A549 (cell line): ENCODE measurements around the gene NAA30. TPM values are rescaled to one million over a fixed set of nuclear protein-coding genes. Genes with fewer than 3 reads are reported as not detected.

Source experiments
- BHLHE40 ChIP-seq: IDR thresholded peaks from 2 replicates; pipeline ENCODE4 v1.6.1; 2012; ENCODE audit warnings: low read depth, low read length, inconsistent platforms
- CHD2 ChIP-seq: fragments of 150-350 bp; IDR thresholded peaks from 2 replicates; pipeline ENCODE4 v1.6.1; 2014; ENCODE audit warnings: low read length; ENCODE audit not compliant: partially characterized antibody
- EHMT2 ChIP-seq: fragments of 200-600 bp; sonication (generic); IDR thresholded peaks from 2 replicates; pipeline ENCODE4 v1.6.1; 2016; ENCODE audit warnings: antibody characterized with exemption, low read depth, mild to moderate bottlenecking, moderate library complexity
- EP300 ChIP-seq, 2 experiments: fragments of >200 bp; sonication (Bioruptor Twin); formaldehyde crosslinking; IDR thresholded peaks; 2 replicates in 1 of 2; 3 replicates in 1 of 2; pipeline ENCODE4 v1.6.1; 2016 to 2017
- FOSB ChIP-seq: fragments of 250-450 bp; sonication (Bioruptor Pico); IDR thresholded peaks from 2 replicates; pipeline ENCODE4 v1.5.0; 2020; ENCODE audit warnings: mild to moderate bottlenecking, moderate library complexity
- HES2 ChIP-seq: fragments of >200 bp; sonication (Bioruptor Twin); formaldehyde crosslinking; IDR thresholded peaks from 2 replicates; pipeline ENCODE4 v1.6.1; 2016
- HEYL ChIP-seq: fragments of 250-450 bp; sonication (Bioruptor Pico); IDR thresholded peaks from 2 replicates; pipeline ENCODE4 v1.8.0; 2021; ENCODE audit warnings: mild to moderate bottlenecking, moderate library complexity
- HOXB13 ChIP-seq: fragments of 250-450 bp; sonication (Bioruptor Pico); IDR thresholded peaks from 2 replicates; pipeline ENCODE4 v1.5.0; 2020; ENCODE audit warnings: low read depth, mild to moderate bottlenecking, moderate library complexity
- JUNB ChIP-seq: fragments of >200 bp; sonication (Bioruptor Twin); formaldehyde crosslinking; IDR thresholded peaks from 2 replicates; pipeline ENCODE4 v1.6.1; 2016
- KDM5A ChIP-seq: fragments of 200-600 bp; sonication (generic); IDR thresholded peaks from 2 replicates; pipeline ENCODE4 v1.6.1; 2016; ENCODE audit warnings: antibody characterized with exemption, mild to moderate bottlenecking
- MAFK ChIP-seq: fragments of 450-650 bp; IDR thresholded peaks from 2 replicates; pipeline ENCODE4 v1.6.1; 2014; ENCODE audit not compliant: partially characterized antibody
- MAZ ChIP-seq: fragments of 150-350 bp; IDR thresholded peaks from 2 replicates; pipeline ENCODE4 v1.6.1; 2014; ENCODE audit warnings: antibody characterized with exemption, low read depth, low read length, borderline replicate concordance
- MYC ChIP-seq: IDR thresholded peaks from 2 replicates; pipeline ENCODE4 v1.6.1; 2012; ENCODE audit warnings: mild to moderate bottlenecking, inconsistent platforms, low read length, improper control_type of control experiment, borderline replicate concordance
- NPAS2 ChIP-seq: fragments of 250-450 bp; sonication (Bioruptor Pico); IDR thresholded peaks from 2 replicates; pipeline ENCODE4 v1.8.0; 2022; ENCODE audit warnings: mild to moderate bottlenecking, moderate library complexity, borderline replicate concordance
- NR3C1 ChIP-seq: fragments of >200 bp; sonication (Bioruptor Twin); formaldehyde crosslinking; IDR thresholded peaks from 3 replicates; pipeline ENCODE4 v1.6.1; 2017
- PHF8 ChIP-seq: fragments of 200-600 bp; sonication (generic); IDR thresholded peaks from 2 replicates; pipeline ENCODE4 v1.6.1; 2016; ENCODE audit warnings: low read depth, mild to moderate bottlenecking, antibody characterized with exemption, moderate library complexity, borderline replicate concordance
- RARB ChIP-seq: fragments of 250-450 bp; sonication (Bioruptor Pico); IDR thresholded peaks from 2 replicates; pipeline ENCODE4 v1.8.0; 2021; ENCODE audit warnings: mild to moderate bottlenecking, moderate library complexity
- RCOR1 ChIP-seq: fragments of 150-350 bp; IDR thresholded peaks from 2 replicates; pipeline ENCODE4 v1.6.1; 2014; ENCODE audit warnings: antibody characterized with exemption, low read length, low read depth
- RFX5 ChIP-seq: fragments of 450-650 bp; IDR thresholded peaks from 2 replicates; pipeline ENCODE4 v1.7.1; 2014; ENCODE audit warnings: antibody characterized with exemption, mild to moderate bottlenecking, moderate library complexity
- RNF2 ChIP-seq: fragments of 200-600 bp; sonication (generic); IDR thresholded peaks from 2 replicates; pipeline ENCODE4 v1.6.1; 2016; ENCODE audit warnings: low read depth, mild to moderate bottlenecking, antibody characterized with exemption, moderate library complexity, borderline replicate concordance
- SREBF2 ChIP-seq: fragments of 450-650 bp; IDR thresholded peaks from 2 replicates; pipeline ENCODE4 v1.6.1; 2014; ENCODE audit warnings: mild to moderate bottlenecking, moderate library complexity
- TP53 ChIP-seq: fragments of 250-450 bp; sonication (Bioruptor Pico); IDR thresholded peaks from 2 replicates; pipeline ENCODE4 v1.5.0; 2021; ENCODE audit warnings: mild to moderate bottlenecking, moderate library complexity
- ZC3H11A ChIP-seq: fragments of 450-650 bp; IDR thresholded peaks from 2 replicates; pipeline ENCODE4 v1.6.1; 2014; ENCODE audit warnings: antibody characterized with exemption, mild to moderate bottlenecking
- ZFP36 ChIP-seq: fragments of 450-650 bp; IDR thresholded peaks from 2 replicates; pipeline ENCODE4 v1.6.1; 2014; ENCODE audit warnings: borderline replicate concordance; ENCODE audit not compliant: partially characterized antibody
- ZNF302 ChIP-seq: fragments of 250-450 bp; sonication (Bioruptor Pico); IDR thresholded peaks from 2 replicates; pipeline ENCODE4 v1.9.0; 2021; ENCODE audit warnings: inconsistent platforms, mild to moderate bottlenecking, moderate library complexity
- ZSCAN20 ChIP-seq: fragments of 250-450 bp; sonication (Bioruptor Pico); IDR thresholded peaks from 2 replicates; pipeline ENCODE4 v1.8.0; 2022; ENCODE audit warnings: mild to moderate bottlenecking, moderate library complexity
- polyA plus RNA-seq, 4 experiments: library from polyadenylated mRNA; depleted of rRNA in 3 of 4; stranded (reverse); fragments of >200 nt; fragmentation: RNase III in 1 of 4; extraction: RNeasy Plus Mini Kit Qiagen cat#74134 plus additional on column Dnase treatment in 1 of 4; gene quantifications; 2 replicates in 3 of 4; 3 replicates in 1 of 4; pipeline ENCODE4 v1.2.3, GENCODE V29; 2011 to 2017
- TF ChIP-seq, protein P1 (sequence below): IDR thresholded peaks from 2 replicates; pipeline ENCODE4 v1.6.1; 2012
- TF ChIP-seq, protein P2 (sequence below): fragments of 250-450 bp; sonication (Bioruptor Pico); IDR thresholded peaks from 2 replicates; pipeline ENCODE4 v1.5.0; 2020; ENCODE audit warnings: low read depth, mild to moderate bottlenecking, moderate library complexity
- TF ChIP-seq, protein P3 (sequence below): fragments of 450-650 bp; IDR thresholded peaks from 2 replicates; pipeline ENCODE4 v1.6.1; 2014; ENCODE audit warnings: antibody characterized with exemption
- TF ChIP-seq, protein P4 (sequence below): fragments of >200 bp; sonication (Bioruptor Twin); formaldehyde crosslinking; IDR thresholded peaks from 3 replicates; pipeline ENCODE4 v1.5.1; 2016

Gene NAA30
- polyA plus RNA-seq, 2 of the 4 experiments (the other 2 are of a cell fraction): 13.4 to 27.0 TPM

DNA sequence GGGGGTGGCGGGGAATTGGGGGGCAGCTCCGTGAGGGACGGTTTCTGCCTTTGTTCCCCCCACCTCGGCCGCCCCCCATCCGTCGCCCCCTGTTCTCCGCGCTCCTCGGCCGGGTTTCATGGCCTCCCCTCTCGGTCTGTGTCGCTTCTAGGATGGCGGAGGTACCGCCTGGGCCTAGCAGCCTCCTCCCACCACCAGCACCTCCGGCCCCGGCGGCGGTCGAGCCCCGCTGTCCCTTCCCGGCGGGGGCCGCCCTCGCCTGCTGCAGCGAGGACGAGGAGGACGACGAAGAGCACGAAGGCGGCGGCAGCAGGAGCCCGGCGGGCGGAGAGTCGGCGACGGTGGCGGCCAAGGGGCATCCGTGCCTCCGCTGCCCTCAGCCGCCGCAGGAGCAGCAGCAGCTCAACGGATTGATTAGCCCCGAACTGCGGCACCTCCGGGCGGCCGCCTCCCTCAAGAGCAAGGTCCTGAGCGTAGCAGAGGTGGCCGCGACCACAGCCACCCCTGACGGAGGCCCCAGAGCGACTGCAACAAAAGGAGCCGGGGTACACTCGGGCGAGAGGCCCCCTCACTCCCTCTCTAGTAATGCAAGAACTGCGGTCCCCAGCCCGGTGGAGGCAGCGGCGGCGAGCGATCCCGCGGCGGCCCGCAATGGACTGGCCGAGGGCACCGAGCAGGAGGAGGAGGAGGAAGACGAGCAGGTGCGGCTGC is 575 bp downstream of the NAA30 start (continued):
- no peak for TF ChIP-seq NR3C1
- TF ChIP-seq PHF8: peak; percentile 48
- peak; percentile 20 for TF ChIP-seq ZFP36
- TF ChIP-seq MAZ: no peak
- peak; percentile 66; the same call in 1 of the 2 replicates for TF ChIP-seq RNF2
- no peak for TF ChIP-seq TP53 (CRISPR knock-in tag)
- TF ChIP-seq, protein P1, sequence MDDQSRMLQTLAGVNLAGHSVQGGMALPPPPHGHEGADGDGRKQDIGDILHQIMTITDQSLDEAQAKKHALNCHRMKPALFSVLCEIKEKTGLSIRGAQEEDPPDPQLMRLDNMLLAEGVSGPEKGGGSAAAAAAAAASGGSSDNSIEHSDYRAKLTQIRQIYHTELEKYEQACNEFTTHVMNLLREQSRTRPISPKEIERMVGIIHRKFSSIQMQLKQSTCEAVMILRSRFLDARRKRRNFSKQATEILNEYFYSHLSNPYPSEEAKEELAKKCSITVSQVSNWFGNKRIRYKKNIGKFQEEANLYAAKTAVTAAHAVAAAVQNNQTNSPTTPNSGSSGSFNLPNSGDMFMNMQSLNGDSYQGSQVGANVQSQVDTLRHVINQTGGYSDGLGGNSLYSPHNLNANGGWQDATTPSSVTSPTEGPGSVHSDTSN: no peak
- TF ChIP-seq RCOR1: no peak
- no peak for TF ChIP-seq NPAS2 (CRISPR knock-in tag)
- no peak for TF ChIP-seq HOXB13 (CRISPR knock-in tag)
- no peak for TF ChIP-seq MYC
- TF ChIP-seq, protein P2, sequence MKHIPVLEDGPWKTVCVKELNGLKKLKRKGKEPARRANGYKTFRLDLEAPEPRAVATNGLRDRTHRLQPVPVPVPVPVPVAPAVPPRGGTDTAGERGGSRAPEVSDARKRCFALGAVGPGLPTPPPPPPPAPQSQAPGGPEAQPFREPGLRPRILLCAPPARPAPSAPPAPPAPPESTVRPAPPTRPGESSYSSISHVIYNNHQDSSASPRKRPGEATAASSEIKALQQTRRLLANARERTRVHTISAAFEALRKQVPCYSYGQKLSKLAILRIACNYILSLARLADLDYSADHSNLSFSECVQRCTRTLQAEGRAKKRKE (CRISPR knock-in tag): no peak
- TF ChIP-seq BHLHE40: no peak
- TF ChIP-seq ZSCAN20: no peak
- TF ChIP-seq CHD2: no peak
- TF ChIP-seq, protein P3, sequence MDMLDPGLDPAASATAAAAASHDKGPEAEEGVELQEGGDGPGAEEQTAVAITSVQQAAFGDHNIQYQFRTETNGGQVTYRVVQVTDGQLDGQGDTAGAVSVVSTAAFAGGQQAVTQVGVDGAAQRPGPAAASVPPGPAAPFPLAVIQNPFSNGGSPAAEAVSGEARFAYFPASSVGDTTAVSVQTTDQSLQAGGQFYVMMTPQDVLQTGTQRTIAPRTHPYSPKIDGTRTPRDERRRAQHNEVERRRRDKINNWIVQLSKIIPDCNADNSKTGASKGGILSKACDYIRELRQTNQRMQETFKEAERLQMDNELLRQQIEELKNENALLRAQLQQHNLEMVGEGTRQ: no peak
- TF ChIP-seq RARB (CRISPR knock-in tag): no peak
- TF ChIP-seq EP300 (IDR thresholded peaks at IDR 0.05): no peak
- TF ChIP-seq HES2: no peak
- no peak for TF ChIP-seq MAFK
- no peak for TF ChIP-seq RFX5
- no peak for TF ChIP-seq SREBF2
- TF ChIP-seq ZNF302: no peak
- TF ChIP-seq ZC3H11A: no peak
- TF ChIP-seq HEYL (CRISPR knock-in tag): no peak
- TF ChIP-seq, protein P4, sequence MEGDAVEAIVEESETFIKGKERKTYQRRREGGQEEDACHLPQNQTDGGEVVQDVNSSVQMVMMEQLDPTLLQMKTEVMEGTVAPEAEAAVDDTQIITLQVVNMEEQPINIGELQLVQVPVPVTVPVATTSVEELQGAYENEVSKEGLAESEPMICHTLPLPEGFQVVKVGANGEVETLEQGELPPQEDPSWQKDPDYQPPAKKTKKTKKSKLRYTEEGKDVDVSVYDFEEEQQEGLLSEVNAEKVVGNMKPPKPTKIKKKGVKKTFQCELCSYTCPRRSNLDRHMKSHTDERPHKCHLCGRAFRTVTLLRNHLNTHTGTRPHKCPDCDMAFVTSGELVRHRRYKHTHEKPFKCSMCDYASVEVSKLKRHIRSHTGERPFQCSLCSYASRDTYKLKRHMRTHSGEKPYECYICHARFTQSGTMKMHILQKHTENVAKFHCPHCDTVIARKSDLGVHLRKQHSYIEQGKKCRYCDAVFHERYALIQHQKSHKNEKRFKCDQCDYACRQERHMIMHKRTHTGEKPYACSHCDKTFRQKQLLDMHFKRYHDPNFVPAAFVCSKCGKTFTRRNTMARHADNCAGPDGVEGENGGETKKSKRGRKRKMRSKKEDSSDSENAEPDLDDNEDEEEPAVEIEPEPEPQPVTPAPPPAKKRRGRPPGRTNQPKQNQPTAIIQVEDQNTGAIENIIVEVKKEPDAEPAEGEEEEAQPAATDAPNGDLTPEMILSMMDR: no peak
- TF ChIP-seq FOSB (CRISPR knock-in tag): no peak
- TF ChIP-seq KDM5A: no peak
- TF ChIP-seq JUNB: no peak
- TF ChIP-seq EHMT2: no peak
